Activated naive CD8-positive, alpha-beta T cell treated with anti-CD3 and anti-CD28 coated beads for 36 hours (primary cell): ENCODE data around the gene DCTN2. TPM values are rescaled to one million over a fixed set of nuclear protein-coding genes. Genes with fewer than 3 reads are reported as not detected.

Source experiments
- DNase-seq: peaks from one replicate; pipeline ENCODE4 v3.0.0; 2021
- H3K27ac Mint-ChIP-seq: one replicate; pipeline ENCODE4 v1.8.0; 2022; ENCODE audit warnings: mild to moderate bottlenecking, moderate library complexity, mixed read lengths
- H3K27me3 Mint-ChIP-seq: one replicate; pipeline ENCODE4 v1.8.0; 2022; ENCODE audit warnings: mild to moderate bottlenecking, mixed read lengths
- H3K36me3 Mint-ChIP-seq: one replicate; pipeline ENCODE4 v1.8.0; 2021; ENCODE audit warnings: mild to moderate bottlenecking, mixed read lengths
- H3K4me1 Mint-ChIP-seq: one replicate; pipeline ENCODE4 v1.8.0; 2021; ENCODE audit warnings: mixed read lengths
- H3K4me3 Mint-ChIP-seq: one replicate; pipeline ENCODE4 v1.8.0; 2022; ENCODE audit warnings: mild to moderate bottlenecking, moderate library complexity, mixed read lengths
- H3K9me3 Mint-ChIP-seq: one replicate; pipeline ENCODE4 v1.8.0; 2022; ENCODE audit warnings: mixed read lengths
- total RNA-seq, 2 experiments: library from RNA; stranded (reverse); gene quantifications; one replicate each; pipeline ENCODE4 v1.2.3, GENCODE V29; 2021

The DCTN2 gene
- total RNA-seq, 2 experiments from 2014 or later: 73.6 to 81.3 TPM

DNA sequence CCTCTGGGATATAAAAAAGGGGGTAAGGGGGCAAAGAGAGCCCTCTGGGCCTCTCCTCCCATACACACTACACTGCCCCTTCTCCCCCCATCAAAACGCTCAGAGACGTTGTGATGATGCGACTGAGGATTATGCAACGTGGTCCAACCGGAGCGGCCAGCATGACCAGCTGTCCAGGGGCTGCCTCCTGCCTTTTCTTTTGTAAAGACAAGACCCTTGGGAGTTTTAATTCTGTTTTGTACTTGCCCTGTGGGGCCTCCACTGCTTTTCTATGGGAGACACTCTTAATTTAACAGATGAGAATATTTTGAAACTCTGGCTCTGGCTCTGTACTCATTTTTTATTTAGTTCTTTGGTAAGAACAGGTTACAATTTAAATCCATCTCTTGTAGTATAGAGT lies 17.2 kb downstream of the DCTN2 start:
- H3K36me3 Mint-ChIP-seq: peaks cover 18% of the 10 kb centered on the region
- H3K27me3 Mint-ChIP-seq: no peaks in the 10 kb centered on the region
- no peak overlapping the region for H3K4me3 Mint-ChIP-seq
- peak overlapping the region; percentile 65 for H3K27ac Mint-ChIP-seq
- no peak for DNase-seq
- H3K9me3 Mint-ChIP-seq: no peaks in the 10 kb centered on the region
- H3K4me1 Mint-ChIP-seq: peaks cover 10% of the 10 kb centered on the region

DNA sequence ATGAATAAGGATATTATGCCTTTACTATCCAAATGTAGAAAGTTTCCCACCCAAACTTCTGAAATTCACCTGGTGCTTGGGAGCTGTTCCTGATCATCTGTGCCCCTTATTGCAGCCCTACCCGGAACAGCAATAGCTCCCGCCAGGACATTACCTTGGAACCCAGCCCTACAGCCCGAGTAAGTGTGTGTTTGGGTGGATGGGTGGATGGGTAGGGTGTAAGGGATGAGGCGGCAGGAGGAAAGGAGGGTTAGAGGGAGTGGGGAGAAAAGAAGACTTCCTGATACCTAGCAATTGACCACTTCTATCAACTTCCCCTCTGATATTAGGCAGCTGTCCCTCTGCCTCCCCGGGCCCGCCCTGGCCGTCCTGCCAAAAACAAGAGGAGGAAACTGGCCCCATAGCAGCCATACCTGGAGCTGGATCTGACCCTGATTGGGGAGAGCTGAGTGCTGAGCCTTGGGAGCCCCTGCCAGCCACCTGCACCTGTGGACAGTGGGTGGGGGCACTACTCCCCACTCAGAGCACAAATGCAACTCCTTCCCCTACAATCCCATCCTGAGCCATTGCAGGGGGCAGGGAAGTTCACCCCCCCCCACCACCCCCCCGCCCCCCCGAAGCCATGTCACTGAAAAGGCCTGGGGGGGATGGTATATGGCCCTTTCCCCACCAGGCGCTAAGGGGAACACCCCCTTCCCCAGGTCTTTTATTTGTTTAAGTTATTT lies 18.0 kb downstream of the DCTN2 start:
- Mint-ChIP-seq H3K27me3 (no peaks in the 10 kb centered on the region), H3K4me3 (no peak overlapping the region), H3K27ac (no peak overlapping the region), H3K36me3 (peaks cover 19% of the 10 kb centered on the region), H3K4me1 (peaks cover 18% of the 10 kb centered on the region), H3K9me3 (no peaks in the 10 kb centered on the region)
- no peak for DNase-seq

DNA sequence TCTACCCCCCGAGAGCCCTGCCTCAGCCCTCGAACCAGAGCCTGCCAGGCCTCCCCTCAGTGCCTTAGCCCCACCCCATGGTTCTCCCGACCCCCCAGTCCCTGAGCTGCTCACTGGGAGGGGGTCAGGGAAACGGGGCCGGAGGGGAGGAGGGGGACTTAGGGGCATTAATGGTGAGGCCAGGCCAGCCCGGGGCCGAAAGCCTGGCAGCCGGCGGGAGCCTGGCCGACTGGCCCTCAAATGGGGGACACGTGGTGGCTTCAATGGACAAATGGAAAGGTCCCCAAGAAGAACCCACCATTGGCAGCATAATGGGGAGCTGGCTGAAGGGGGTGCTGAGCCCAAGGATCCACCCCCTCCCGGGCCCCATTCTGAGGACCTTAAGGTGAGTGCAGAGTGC lies 18.8 kb downstream of the DCTN2 start:
- Mint-ChIP-seq H3K4me3 (no peak overlapping the region), H3K27me3 (no peaks in the 10 kb centered on the region), H3K36me3 (peaks cover 16% of the 10 kb centered on the region), H3K9me3 (no peaks in the 10 kb centered on the region), H3K27ac (no peak overlapping the region), H3K4me1 (peaks cover 26% of the 10 kb centered on the region)
- DNase-seq: no peak

DNA sequence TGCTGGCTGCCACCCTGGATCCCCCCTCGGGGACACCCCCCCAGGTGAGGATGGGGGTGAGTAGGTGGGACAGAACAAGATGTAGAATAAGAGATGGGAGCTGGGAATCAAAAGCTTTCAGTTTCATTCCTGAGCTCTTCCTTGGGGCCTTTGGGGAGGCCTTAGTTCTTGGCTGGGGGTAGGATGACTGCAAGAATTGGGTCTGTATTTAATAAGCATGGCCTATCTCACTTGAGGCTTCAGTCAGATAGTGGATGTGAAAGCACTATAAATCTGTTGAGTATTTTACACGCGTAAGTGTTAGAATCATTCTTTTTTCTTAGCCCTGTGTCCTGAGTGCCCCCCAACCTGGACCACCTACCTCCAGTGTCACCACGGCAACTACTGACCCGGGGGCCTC lies 19.8 kb downstream of the DCTN2 start:
- Mint-ChIP-seq H3K4me1 (peaks cover 29% of the 10 kb centered on the region), H3K27me3 (peaks cover 1% of the 10 kb centered on the region), H3K4me3 (no peak overlapping the region), H3K9me3 (no peaks in the 10 kb centered on the region), H3K36me3 (peaks cover 16% of the 10 kb centered on the region), H3K27ac (peak overlapping the region; percentile 54)
- DNase-seq: no peak

DNA sequence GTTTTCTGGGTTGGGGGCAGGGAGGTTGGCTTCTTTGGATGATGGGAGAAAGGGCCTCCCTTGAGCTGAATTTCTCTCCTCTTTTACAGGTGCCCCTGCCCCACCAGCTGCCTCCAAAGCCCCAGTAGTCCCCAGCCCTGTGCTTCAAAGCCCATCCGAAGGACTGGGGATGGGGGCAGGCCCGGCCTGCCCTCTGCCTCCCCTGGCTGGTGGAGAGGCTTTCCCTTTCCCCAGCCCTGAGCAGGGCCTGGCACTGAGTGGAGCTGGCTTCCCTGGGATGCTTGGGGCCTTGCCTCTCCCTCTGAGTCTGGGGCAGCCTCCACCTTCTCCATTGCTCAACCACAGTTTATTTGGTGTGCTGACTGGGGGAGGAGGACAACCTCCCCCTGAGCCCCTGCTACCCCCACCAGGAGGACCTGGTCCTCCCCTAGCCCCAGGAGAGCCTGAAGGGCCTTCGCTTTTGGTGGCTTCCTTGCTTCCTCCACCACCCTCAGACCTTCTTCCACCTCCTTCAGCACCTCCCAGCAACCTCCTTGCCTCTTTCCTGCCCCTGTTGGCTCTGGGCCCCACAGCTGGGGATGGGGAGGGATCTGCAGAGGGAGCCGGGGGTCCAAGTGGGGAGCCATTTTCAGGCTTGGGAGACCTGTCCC lies 20.4 kb downstream of the DCTN2 start:
- DNase-seq: no peak
- Mint-ChIP-seq H3K9me3 (no peaks in the 10 kb centered on the region), H3K4me3 (no peak overlapping the region), H3K4me1 (peaks cover 35% of the 10 kb centered on the region), H3K36me3 (peaks cover 16% of the 10 kb centered on the region), H3K27me3 (peaks cover 4% of the 10 kb centered on the region), H3K27ac (peak overlapping the region; percentile 54)

DNA sequence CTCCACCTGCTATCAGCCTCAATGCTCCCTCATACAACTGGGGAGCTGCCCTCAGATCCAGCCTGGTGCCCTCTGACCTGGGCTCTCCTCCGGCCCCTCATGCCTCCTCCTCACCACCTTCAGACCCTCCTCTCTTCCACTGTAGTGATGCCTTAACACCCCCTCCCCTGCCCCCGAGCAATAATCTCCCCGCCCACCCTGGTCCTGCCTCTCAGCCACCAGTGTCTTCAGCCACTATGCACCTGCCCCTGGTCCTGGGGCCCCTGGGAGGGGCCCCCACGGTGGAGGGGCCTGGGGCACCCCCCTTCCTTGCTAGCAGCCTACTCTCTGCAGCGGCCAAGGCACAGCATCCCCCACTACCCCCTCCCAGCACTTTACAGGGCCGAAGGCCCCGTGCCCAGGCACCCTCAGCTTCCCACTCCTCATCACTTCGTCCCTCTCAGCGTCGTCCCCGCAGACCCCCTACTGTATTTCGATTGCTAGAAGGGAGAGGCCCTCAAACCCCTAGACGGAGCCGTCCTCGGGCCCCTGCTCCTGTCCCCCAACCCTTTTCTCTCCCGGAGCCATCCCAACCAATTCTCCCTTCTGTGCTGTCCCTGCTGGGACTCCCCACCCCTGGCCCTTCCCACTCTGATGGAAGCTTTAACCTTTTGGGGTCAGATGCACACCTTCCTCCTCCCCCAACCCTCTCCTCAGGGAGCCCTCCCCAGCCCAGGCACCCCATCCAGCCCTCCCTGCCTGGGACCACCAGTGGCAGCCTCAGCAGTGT lies 21.2 kb downstream of the DCTN2 start:
- H3K4me3 Mint-ChIP-seq: no peak overlapping the region
- no peak for DNase-seq
- peaks cover 4% of the 10 kb centered on the region for H3K27me3 Mint-ChIP-seq
- H3K4me1 Mint-ChIP-seq: peaks cover 43% of the 10 kb centered on the region
- H3K9me3 Mint-ChIP-seq: no peaks in the 10 kb centered on the region
- peaks cover 15% of the 10 kb centered on the region for H3K36me3 Mint-ChIP-seq
- peak overlapping the region; percentile 70 for H3K27ac Mint-ChIP-seq

DNA sequence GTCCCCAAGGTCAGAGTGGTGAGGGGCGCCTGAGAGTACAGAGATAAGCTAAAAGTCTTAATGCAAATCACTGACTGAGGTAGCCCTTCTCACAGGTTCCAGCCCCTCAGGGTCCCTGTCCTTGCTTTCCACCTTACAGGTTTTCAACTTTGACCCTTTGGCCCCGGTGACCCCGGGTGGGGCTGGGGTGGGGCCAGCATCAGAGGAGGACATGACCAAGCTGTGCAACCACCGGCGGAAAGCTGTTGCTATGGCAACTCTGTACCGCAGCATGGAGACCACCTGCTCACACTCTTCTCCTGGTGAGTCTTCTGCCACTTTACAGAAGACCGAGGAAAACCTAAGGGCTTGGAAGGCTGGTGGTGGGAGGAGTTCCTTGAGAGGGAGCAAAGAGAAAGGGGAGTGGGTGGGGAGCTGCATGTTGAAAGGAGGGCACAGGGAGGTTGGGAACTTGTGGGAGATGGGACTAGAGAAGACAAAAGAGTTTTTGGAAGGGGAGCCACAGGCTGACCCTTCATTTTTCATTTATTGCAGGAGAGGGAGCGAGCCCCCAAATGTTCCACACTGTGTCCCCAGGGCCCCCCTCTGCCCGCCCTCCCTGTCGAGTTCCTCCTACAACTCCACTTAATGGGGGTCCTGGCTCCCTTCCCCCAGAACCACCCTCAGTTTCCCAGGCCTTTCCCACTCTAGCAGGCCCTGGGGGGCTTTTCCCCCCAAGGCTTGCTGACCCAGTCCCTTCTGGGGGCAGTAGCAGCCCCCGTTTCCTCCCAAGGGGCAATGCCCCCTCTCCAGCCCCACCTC lies 22.0 kb downstream of the DCTN2 start:
- no peak for DNase-seq
- Mint-ChIP-seq H3K4me1 (peaks cover 43% of the 10 kb centered on the region), H3K27ac (peak overlapping the region; percentile 70), H3K36me3 (peaks cover 18% of the 10 kb centered on the region), H3K4me3 (peak overlapping the region; percentile 94), H3K9me3 (no peaks in the 10 kb centered on the region), H3K27me3 (peaks cover 4% of the 10 kb centered on the region)

DNA sequence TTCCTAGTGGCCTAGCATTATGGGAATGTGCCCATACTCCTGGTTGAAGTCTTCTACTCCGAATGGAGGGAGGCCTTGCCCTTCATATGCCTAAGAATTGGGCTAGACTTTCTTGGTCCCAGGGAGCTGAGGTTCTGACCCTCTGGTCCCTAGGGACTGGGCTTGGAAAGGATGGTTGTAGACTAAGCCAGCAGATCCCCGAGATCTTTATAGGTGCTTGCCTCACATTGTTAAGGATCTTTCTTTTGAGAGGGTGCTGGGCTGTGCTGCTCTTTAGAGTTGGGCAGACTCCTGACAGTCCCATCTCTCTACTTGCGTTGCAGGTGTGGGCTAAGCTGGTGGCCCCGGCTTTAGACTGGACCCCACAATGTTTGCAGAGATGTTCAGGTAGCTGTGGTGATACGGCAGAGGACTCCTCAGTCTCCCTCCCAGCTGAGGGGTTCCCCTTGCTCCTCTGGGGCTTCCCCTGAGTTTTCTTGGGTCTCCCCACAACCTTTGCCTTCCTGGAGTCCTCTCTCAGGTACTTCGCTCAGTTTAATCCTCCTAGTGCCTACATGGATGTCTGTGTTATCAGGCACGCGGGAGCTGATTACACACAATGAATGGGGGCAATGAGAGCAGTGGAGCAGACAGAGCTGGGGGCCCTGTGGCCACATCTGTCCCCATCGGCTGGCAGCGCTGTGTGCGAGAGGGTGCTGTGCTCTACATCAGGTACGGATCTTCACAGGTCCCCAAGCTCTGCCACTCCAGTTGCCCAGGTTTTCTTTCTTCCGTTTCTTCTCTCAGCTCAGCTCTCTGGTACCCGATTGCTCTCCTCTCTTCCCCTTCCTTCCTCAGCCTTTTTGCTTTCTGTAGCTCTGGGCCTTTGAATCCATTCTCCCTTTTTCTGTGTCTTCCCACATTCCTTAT lies 23.0 kb downstream of the DCTN2 start:
- H3K9me3 Mint-ChIP-seq: no peaks in the 10 kb centered on the region
- peaks cover 4% of the 10 kb centered on the region for H3K27me3 Mint-ChIP-seq
- peaks cover 48% of the 10 kb centered on the region for H3K4me1 Mint-ChIP-seq
- peak overlapping the region; percentile 92 for H3K27ac Mint-ChIP-seq
- H3K36me3 Mint-ChIP-seq: peaks cover 28% of the 10 kb centered on the region
- peak; percentile 25 for DNase-seq
- peak overlapping the region; percentile 94 for H3K4me3 Mint-ChIP-seq

DNA sequence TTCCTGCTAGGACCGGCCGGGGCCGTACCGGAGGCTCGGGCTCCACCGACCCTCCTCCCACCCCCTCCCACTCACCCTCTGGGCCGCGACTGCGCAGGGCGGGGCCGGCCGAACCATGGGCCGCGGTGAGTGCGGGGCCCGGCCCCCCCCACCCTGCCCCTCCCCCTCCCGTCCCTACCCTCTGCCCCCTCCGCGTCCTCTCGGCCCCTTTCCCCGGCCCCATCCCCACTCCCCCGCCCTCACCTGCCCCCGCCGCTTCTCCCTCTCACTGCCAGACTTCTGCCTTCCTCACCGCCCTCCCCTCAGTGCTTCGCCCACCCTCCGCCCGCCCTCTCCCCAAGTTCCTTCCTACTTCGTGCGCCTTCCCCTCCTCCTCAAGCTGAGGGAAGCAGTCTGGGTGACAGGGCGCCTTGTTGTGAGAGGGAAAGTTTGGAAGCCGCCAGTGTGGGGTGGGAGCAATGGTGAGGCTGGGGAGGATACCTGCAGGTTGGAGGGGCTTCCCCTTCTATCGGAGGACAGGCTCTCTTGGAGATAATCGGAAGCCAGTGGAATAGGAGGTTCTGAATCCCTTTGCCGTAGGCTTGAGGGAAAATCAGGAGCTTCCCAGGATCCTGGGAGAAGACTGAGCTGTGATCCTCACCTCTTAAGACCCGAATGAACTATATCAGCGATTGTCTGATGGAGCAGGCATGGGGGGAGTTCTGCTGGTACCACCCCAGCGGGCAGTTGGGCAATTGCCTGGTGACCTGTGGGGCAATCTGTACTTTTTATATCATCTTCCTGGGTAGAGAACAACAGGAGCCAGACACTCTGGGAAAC lies 23.9 kb downstream of the DCTN2 start:
- no peak for DNase-seq
- Mint-ChIP-seq H3K27ac (peak overlapping the region; percentile 92), H3K36me3 (peaks cover 34% of the 10 kb centered on the region), H3K27me3 (peaks cover 4% of the 10 kb centered on the region), H3K9me3 (no peaks in the 10 kb centered on the region), H3K4me3 (peak overlapping the region; percentile 94), H3K4me1 (peaks cover 55% of the 10 kb centered on the region)

DNA sequence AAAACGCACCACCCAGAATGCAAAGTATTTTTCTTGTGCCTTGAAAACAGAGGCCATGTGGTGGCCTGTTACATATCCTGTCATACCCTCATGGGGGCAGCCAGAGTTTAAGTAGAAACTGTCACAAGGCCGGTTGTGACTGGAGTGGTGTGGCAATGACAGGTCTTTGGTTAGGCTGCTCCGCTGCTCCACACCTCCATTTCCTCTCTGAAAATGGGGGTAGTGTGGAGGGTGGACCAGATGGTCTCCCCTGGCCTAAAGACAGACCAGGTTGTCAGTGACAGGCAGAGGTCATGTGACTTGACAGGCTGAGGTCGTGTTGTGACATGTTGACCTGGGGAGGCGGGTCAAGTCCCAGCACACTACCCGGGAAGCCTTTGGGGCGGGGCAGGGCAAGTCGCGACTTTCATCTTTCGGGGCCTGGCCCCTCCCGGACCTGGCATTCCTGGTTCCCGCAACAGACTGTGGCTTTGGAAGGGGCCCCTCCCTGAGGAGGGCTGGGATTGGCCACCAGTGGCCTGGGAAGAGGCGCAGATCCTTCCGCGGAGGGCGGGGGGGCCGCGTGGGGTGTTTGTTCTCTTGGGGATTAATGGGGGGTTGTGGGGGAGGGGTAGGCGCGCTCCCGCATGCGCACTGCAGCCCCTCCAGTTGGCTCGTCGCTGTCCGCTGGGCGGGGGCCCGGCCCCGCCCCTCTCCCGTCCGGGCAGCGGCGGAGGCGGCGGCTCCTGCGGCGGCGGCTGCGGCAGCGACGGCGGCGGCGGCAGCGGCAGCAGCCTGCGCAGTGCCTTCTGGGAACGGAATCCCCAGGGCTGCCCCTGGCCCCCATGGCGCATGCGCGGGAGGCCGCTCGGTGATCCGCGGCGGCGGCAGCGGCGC lies 24.7 kb downstream of the DCTN2 start, which contains the start of gene MBD6:
Gene MBD6 (plus strand): TSS at position 814 of the 876 bp plus-strand sequence. CDS start 1,480 bp downstream, outside the sequence.
- DNase-seq: peak; percentile 94
- H3K27ac Mint-ChIP-seq: peak within 1 kb of the TSS; percentile 99
- H3K4me3 Mint-ChIP-seq: peak within 1 kb of the TSS; percentile 94
- H3K36me3 Mint-ChIP-seq: peaks cover 41% of the 10 kb centered on the region
- peaks cover 63% of the 10 kb centered on the region for H3K4me1 Mint-ChIP-seq
- H3K9me3 Mint-ChIP-seq: no peaks in the 10 kb centered on the region
- peaks cover 4% of the 10 kb centered on the region for H3K27me3 Mint-ChIP-seq

DNA sequence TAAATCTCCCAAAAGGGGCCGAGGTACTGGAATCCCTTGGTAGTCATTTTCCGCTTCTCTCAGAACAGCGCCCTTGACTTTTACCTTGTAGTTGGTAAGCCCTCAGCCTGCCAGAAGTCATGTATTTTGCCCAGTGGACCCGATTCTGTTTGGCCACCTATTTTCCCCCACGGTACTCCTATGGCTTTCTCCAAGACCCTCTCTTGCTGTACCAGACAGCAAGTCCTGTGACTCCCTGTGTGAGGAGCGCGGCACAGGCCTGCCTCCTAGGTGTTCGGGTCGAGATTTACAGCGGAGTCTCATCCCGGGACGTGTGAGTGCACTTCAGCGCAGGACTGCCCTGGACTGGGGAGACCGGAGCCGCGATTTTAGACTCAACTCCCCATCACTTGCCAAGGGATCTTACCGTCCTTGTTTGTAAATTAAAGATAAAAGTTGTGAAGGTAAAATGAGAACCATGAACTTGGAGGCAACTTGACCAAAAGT lies 25.4 kb downstream of the DCTN2 start:
- H3K9me3 Mint-ChIP-seq: no peaks in the 10 kb centered on the region
- peaks cover 61% of the 10 kb centered on the region for H3K4me1 Mint-ChIP-seq
- H3K36me3 Mint-ChIP-seq: peaks cover 43% of the 10 kb centered on the region
- peak overlapping the region; percentile 99 for H3K27ac Mint-ChIP-seq
- H3K27me3 Mint-ChIP-seq: peaks cover 4% of the 10 kb centered on the region
- DNase-seq: peak; percentile 20
- peak overlapping the region; percentile 85 for H3K4me3 Mint-ChIP-seq

DNA sequence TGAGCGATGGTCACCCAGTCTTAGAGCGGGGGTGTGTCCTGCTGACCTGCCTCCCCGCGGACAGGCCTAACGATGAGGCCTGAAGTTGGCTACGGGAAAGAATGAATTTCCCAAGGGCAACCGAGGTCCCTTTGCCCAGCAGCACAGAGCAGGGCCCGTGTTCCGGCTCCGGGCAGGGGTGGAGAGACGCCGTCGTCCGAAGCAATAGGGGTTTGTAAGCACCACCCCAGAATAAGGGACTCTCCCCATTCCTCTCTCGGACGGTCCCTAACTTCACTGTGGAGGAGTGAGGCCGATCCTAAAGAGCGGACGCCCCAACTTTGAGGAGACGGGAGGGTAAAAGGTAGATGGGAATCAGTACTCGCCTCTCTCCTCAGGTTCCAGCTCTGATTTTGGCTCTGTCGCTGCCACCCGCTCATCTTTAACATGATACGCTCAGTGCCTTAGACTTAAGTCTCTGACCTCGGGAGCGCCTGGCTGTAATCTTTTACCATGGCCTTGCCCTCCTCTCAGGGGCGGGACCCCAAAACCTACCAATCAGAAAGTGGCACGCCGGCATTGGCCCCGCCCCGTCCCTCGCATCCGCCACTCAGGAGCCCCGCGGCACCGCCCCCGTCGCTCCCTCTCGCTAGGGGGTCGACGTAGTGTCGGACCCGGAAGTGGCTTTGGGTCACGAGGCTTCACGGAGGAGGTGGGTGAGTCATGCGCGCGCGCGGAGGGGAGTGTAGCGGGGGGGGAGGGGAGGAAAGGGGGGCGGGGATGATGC lies 26.8 kb downstream of the DCTN2 start, which contains the start of gene DDIT3:
Gene DDIT3 (minus strand): TSS at position 462 of the 766 bp plus-strand sequence. CDS start 3,108 bp downstream, outside the sequence.
- Mint-ChIP-seq H3K4me3 (peak within 1 kb of the TSS; percentile 98), H3K9me3 (no peaks in the 10 kb centered on the region), H3K4me1 (peaks cover 69% of the 10 kb centered on the region), H3K27me3 (peaks cover 4% of the 10 kb centered on the region), H3K27ac (peak within 1 kb of the TSS; percentile 99), H3K36me3 (peaks cover 45% of the 10 kb centered on the region)
- peak; percentile 100 for DNase-seq
